ENCODE data around the gene DENND1C.

The DENND1C gene

GRCh38 chr19:6464070-6464873, 17.3 kb downstream of the DENND1C start, which contains the start of gene CRB3:
TSS of gene CRB3 (plus strand) at chr19:6464271. CDS start at chr19:6464702, 431 bp downstream.
- DNase-seq, result peak; percentile 81
- no peak within 1 kb of the TSS for H2BK15ac ChIP-seq (replicated peaks; ENCODE audit: low read depth)
- no peaks in the 10 kb centered on the region for H3K27me3 ChIP-seq (ENCODE audit: insufficient read depth, low read length, poor library complexity)

GRCh38 chr19:6460099-6460884, 21.3 kb downstream of the DENND1C start:
- no CpG with 5 or more reads among the region's 57 CpGs for WGBS (ENCODE audit: extremely low coverage, insufficient coverage, low lambda C conversion rate)

More at GRCh38 chr19:6464070-6464873, 17.3 kb downstream of the DENND1C start, which contains the start of gene CRB3:
- peak within 1 kb of the TSS; percentile 58 for H3K4me2 ChIP-seq (ENCODE audit: low read length)
- H2BK5ac ChIP-seq (ENCODE audit: low read length), result no peak within 1 kb of the TSS
- H3K27ac ChIP-seq (ENCODE audit: low read depth, low read length), result no peak within 1 kb of the TSS
- no peak within 1 kb of the TSS for H3K18ac ChIP-seq (ENCODE audit: low read length)
- no peak within 1 kb of the TSS for H2AK5ac ChIP-seq (ENCODE audit: low read length)
- no peak within 1 kb of the TSS for H3K23ac ChIP-seq (ENCODE audit: low read length)
- H3K9ac ChIP-seq (ENCODE audit: low read length), result peak within 1 kb of the TSS; percentile 65
- no peak within 1 kb of the TSS for H4K5ac ChIP-seq (ENCODE audit: low read length)
- peaks cover 2% of the 10 kb centered on the region for H3K79me1 ChIP-seq (ENCODE audit: low read length)
- peak within 1 kb of the TSS; percentile 44 for H3K4me3 ChIP-seq (ENCODE audit: low read length)
- H3K79me2 ChIP-seq (ENCODE audit: control insufficient read depth, insufficient read depth, low read length), result no peaks in the 10 kb centered on the region
- no CpG with 5 or more reads among the region's 65 CpGs for WGBS (ENCODE audit: extremely low coverage, insufficient coverage, low lambda C conversion rate)
- no peaks in the 10 kb centered on the region for H3K36me3 ChIP-seq (ENCODE audit: control insufficient read depth, insufficient read depth, low read length)
- no peak within 1 kb of the TSS for H2BK120ac ChIP-seq (ENCODE audit: low read depth, low read length)
- H4K8ac ChIP-seq (ENCODE audit: low read depth, low read length), result no peak within 1 kb of the TSS
- peak within 1 kb of the TSS; percentile 83 for H3K56ac ChIP-seq (ENCODE audit: low read length)
- H3K4me1 ChIP-seq (ENCODE audit: control insufficient read depth, low read depth, low read length), result no peaks in the 10 kb centered on the region
- H3K4ac ChIP-seq (ENCODE audit: low read depth, low read length), result no peak within 1 kb of the TSS

GRCh38 chr19:6459262-6460098, 22.1 kb downstream of the DENND1C start, which contains the start of gene SLC25A23:
TSS of gene SLC25A23 (minus strand) at chr19:6459792. CDS start at chr19:6459628, 164 bp downstream.
- Histone ChIP-seq H4K8ac (ENCODE audit: low read depth, low read length) (no peak within 1 kb of the TSS), H3K27ac (ENCODE audit: low read depth, low read length) (no peak within 1 kb of the TSS), H3K36me3 (ENCODE audit: control insufficient read depth, insufficient read depth, low read length) (no peaks in the 10 kb centered on the region), H3K9ac (ENCODE audit: low read length) (peak within 1 kb of the TSS; percentile 68), H3K4me3 (ENCODE audit: low read length) (peak within 1 kb of the TSS; percentile 60), H2AK5ac (ENCODE audit: low read length) (no peak within 1 kb of the TSS), H3K79me2 (ENCODE audit: control insufficient read depth, insufficient read depth, low read length) (no peaks in the 10 kb centered on the region), H2BK120ac (ENCODE audit: low read depth, low read length) (no peak within 1 kb of the TSS), H2BK5ac (ENCODE audit: low read length) (no peak within 1 kb of the TSS), H3K23ac (ENCODE audit: low read length) (peak within 1 kb of the TSS; percentile 48), H3K79me1 (ENCODE audit: low read length) (no peaks in the 10 kb centered on the region), H3K4me1 (ENCODE audit: control insufficient read depth, low read depth, low read length) (no peaks in the 10 kb centered on the region), H2BK15ac (replicated peaks; ENCODE audit: low read depth) (no peak within 1 kb of the TSS), H3K4ac (ENCODE audit: low read depth, low read length) (peak within 1 kb of the TSS; percentile 85), H3K56ac (ENCODE audit: low read length) (peak within 1 kb of the TSS; percentile 87), H4K5ac (ENCODE audit: low read length) (no peak within 1 kb of the TSS), H3K4me2 (ENCODE audit: low read length) (peak within 1 kb of the TSS; percentile 83), H3K27me3 (ENCODE audit: insufficient read depth, low read length, poor library complexity) (no peaks in the 10 kb centered on the region), H3K18ac (ENCODE audit: low read length) (peak within 1 kb of the TSS; percentile 55)
- peak; percentile 88 for DNase-seq
- no CpG with 5 or more reads among the region's 70 CpGs for WGBS (ENCODE audit: extremely low coverage, insufficient coverage, low lambda C conversion rate)

More at GRCh38 chr19:6460099-6460884, 21.3 kb downstream of the DENND1C start:
- no peaks in the 10 kb centered on the region for H3K4me1 ChIP-seq (ENCODE audit: control insufficient read depth, low read depth, low read length)
- peaks cover under 1% of the 10 kb centered on the region for H3K79me1 ChIP-seq (ENCODE audit: low read length)
- DNase-seq, result peak; percentile 99
- H4K8ac ChIP-seq (ENCODE audit: low read depth, low read length), result no peak overlapping the region
- no peaks in the 10 kb centered on the region for H3K36me3 ChIP-seq (ENCODE audit: control insufficient read depth, insufficient read depth, low read length)
- H3K4me3 ChIP-seq (ENCODE audit: low read length), result peak overlapping the region; percentile 60
- no peak overlapping the region for H2BK15ac ChIP-seq (replicated peaks; ENCODE audit: low read depth)
- no peak overlapping the region for H2AK5ac ChIP-seq (ENCODE audit: low read length)
- no peak overlapping the region for H2BK5ac ChIP-seq (ENCODE audit: low read length)
- peak overlapping the region; percentile 81 for H3K4me2 ChIP-seq (ENCODE audit: low read length)
- H3K27ac ChIP-seq (ENCODE audit: low read depth, low read length), result no peak overlapping the region
- H3K56ac ChIP-seq (ENCODE audit: low read length), result peak overlapping the region; percentile 87
- no peak overlapping the region for H2BK120ac ChIP-seq (ENCODE audit: low read depth, low read length)
- no peaks in the 10 kb centered on the region for H3K27me3 ChIP-seq (ENCODE audit: insufficient read depth, low read length, poor library complexity)
- H3K4ac ChIP-seq (ENCODE audit: low read depth, low read length), result no peak overlapping the region
- H3K23ac ChIP-seq (ENCODE audit: low read length), result no peak overlapping the region
- H3K18ac ChIP-seq (ENCODE audit: low read length), result no peak overlapping the region
- no peaks in the 10 kb centered on the region for H3K79me2 ChIP-seq (ENCODE audit: control insufficient read depth, insufficient read depth, low read length)
- peak overlapping the region; percentile 59 for H3K9ac ChIP-seq (ENCODE audit: low read length)
- no peak overlapping the region for H4K5ac ChIP-seq (ENCODE audit: low read length)

- Histone ChIP-seq H3K79me2 (ENCODE audit: control insufficient read depth, insufficient read depth, low read length) (no peaks in the 10 kb centered on the region), H3K23ac (ENCODE audit: low read length) (peak overlapping the region; percentile 48), H3K27me3 (ENCODE audit: insufficient read depth, low read length, poor library complexity) (no peaks in the 10 kb centered on the region), H3K4me2 (ENCODE audit: low read length) (peak overlapping the region; percentile 83), H2AK5ac (ENCODE audit: low read length) (no peak overlapping the region), H2BK120ac (ENCODE audit: low read depth, low read length) (no peak overlapping the region), H3K36me3 (ENCODE audit: control insufficient read depth, insufficient read depth, low read length) (no peaks in the 10 kb centered on the region), H3K56ac (ENCODE audit: low read length) (peak overlapping the region; percentile 87), H3K4me1 (ENCODE audit: control insufficient read depth, low read depth, low read length) (no peaks in the 10 kb centered on the region), H3K4me3 (ENCODE audit: low read length) (peak overlapping the region; percentile 40), H3K9ac (ENCODE audit: low read length) (peak overlapping the region; percentile 68), H3K79me1 (ENCODE audit: low read length) (no peaks in the 10 kb centered on the region), H3K27ac (ENCODE audit: low read depth, low read length) (no peak overlapping the region), H2BK5ac (ENCODE audit: low read length) (no peak overlapping the region), H3K4ac (ENCODE audit: low read depth, low read length) (no peak overlapping the region), H3K18ac (ENCODE audit: low read length) (no peak overlapping the region), H4K8ac (ENCODE audit: low read depth, low read length) (no peak overlapping the region), H2BK15ac (replicated peaks; ENCODE audit: low read depth) (no peak overlapping the region), H4K5ac (ENCODE audit: low read length) (no peak overlapping the region)
- WGBS (ENCODE audit: extremely low coverage, insufficient coverage, low lambda C conversion rate), result no CpG with 5 or more reads among the region's 16 CpGs
- DNase-seq, result no peak
Measured at GRCh38 chr19:6458695-6459261, 22.8 kb downstream of the DENND1C start.
